Kidney (tissue), 14 donors: ENCODE results near the gene RASGRP1. TPM values are rescaled to one million over a fixed set of nuclear protein-coding genes. Genes with fewer than 3 reads are reported as not detected.

ENCODE experiments used
- DNase-seq, 5 donors: peaks; one replicate each; pipeline ENCODE4 v3.0.0-alpha.2; 2013 to 2020
- FAIRE-seq: peaks from 2 replicates; lab custom pipeline; 2012; peaks lifted over from hg19 to GRCh38; lab: Jason Lieb, UNC
- H3K27ac ChIP-seq, 2 donors: one replicate each; pipeline ENCODE4 v1.7.0; 2013; ENCODE audit warnings: low read depth in 2 of 2, low read length in 2 of 2, inconsistent platforms in 1 of 2
- H3K27me3 ChIP-seq: one replicate; pipeline ENCODE4 v1.7.1; 2013; ENCODE audit warnings: low read length, inconsistent platforms; ENCODE audit not compliant: control insufficient read depth, insufficient read depth
- H3K36me3 ChIP-seq, 3 donors: one replicate each; pipeline versions ENCODE4 v1.7.0 to v1.7.1; 2013; ENCODE audit warnings: low read length in 3 of 3, control low read depth in 1 of 3, inconsistent platforms in 1 of 3; ENCODE audit not compliant: insufficient read depth in 3 of 3, control insufficient read depth in 2 of 3
- H3K4me1 ChIP-seq, 3 donors: one replicate each; pipeline versions ENCODE4 v1.7.0 to v1.7.1; 2013; ENCODE audit warnings: low read length in 3 of 3, inconsistent platforms in 1 of 3, low read depth in 1 of 3; ENCODE audit not compliant: control insufficient read depth in 2 of 3, insufficient read depth in 2 of 3
- H3K4me3 ChIP-seq, 3 donors: one replicate each; pipeline versions ENCODE4 v1.7.0 to v1.8.1; 2013; ENCODE audit warnings: low read length in 3 of 3, control low read depth in 1 of 3, inconsistent platforms in 1 of 3
- H3K9ac ChIP-seq, 3 donors: one replicate each; pipeline versions ENCODE4 v1.7.0 to v1.7.1; 2013; ENCODE audit warnings: low read length in 3 of 3, control low read depth in 1 of 3, inconsistent platforms in 1 of 3
- H3K9me3 ChIP-seq, 3 donors: one replicate each; pipeline versions ENCODE4 v1.7.0 to v1.7.1; 2013; ENCODE audit warnings: low read length in 3 of 3, control low read depth in 1 of 3, inconsistent platforms in 1 of 3; ENCODE audit not compliant: control insufficient read depth in 2 of 3, insufficient read depth in 1 of 3
- CTCF ChIP-seq: IDR thresholded peaks from 3 replicates; pipeline ENCODE4 v1.5.1; 2012; ENCODE audit warnings: mild to moderate bottlenecking, moderate library complexity, borderline replicate concordance; ENCODE audit not compliant: insufficient read depth; ENCODE audit errors: extremely low read depth
- intact Hi-C: fragments of 100-400 bp; cut with DNase I; formaldehyde crosslinking; loops from one replicate; pipeline ENCODE4 v1.11.1; 2022
- polyA plus RNA-seq: library from polyadenylated mRNA; stranded (reverse); fragments of 350-450 nt; fragmentation: Illumina TruSeq; extraction: RNeasy Lipid Tissue Mini Kit (QIAGEN cat#74804); gene quantifications from one replicate; pipeline ENCODE4 v1.2.3, GENCODE V29; 2014; ENCODE audit warnings: low read depth, low replicate concordance; ENCODE audit not compliant: insufficient read depth
- total RNA-seq: library from RNA; stranded (reverse); fragmentation: NEBNext Ultra II Directional; extraction: Animal tissue kit (Norgen Biotek cat#: 25700); gene quantifications from one replicate; pipeline ENCODE4 v1.2.1, GENCODE V29; 2021
- donor health status: control.
- donor health status: control.
- donor health status: control.
- donor health status: control.
- donor health status: control.
- donor health status: DM: yes; HTN: yes; CAD: no.
- donor health status: Normal renal cell carcinoma (clear cell type).

The RASGRP1 gene
- total and polyA plus RNA-seq, 2 donors from 2014 or later = 3.4 to 12.5 TPM

DNA sequence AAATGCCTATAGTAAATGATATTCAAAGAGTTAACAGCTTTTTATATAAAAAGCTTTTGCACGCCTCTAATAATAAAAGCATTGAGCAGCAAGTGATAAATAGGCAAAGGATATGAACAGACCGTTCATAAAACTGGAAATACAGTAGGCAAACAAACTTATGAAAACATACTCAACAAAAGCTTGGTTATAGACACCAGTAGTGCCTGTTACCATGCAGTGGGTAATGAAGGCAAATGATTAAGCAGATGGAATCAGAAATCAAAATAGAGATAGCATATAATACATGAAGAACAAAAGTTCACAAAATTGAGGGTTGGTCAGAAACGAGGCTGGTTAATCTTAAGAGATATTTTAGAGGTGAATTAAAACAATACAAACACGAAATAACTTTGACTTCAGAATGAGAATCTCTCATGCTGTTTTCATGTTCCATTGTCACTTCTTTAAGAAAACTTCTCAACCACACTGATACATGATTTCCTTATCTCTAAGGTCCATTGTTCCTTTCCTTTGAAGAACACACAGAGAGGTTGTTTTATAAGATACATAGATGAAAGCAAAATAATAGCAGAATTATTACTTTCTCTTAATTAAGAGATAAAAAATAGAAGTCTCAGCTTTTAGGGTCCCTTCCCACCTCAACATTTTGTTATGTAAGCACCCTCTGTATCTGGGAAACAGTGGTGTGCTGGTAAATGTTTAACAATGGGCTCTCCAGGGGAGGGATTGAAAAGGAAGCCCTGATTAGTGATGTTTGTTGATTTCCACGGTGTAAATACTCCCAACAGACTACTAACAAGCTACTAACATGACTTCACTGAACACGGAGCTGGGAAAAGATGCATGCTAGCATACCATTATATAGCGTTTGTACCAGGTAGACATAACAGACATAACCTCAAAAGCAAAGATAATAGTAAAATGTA, 12.6 kb downstream of the RASGRP1 start:
- no peak overlapping the region for H3K4me3 ChIP-seq
- H3K36me3 ChIP-seq = no peaks in the 10 kb centered on the region
- H3K4me1 ChIP-seq = peaks cover 8 to 30% (median 13%) of the 10 kb centered on the region in 3 donors
- no peak for TF ChIP-seq CTCF
- DNase-seq (no peak), FAIRE-seq (no peak)
- H3K9me3 ChIP-seq = no peaks in the 10 kb centered on the region
- intact Hi-C loops = no loop called here
- peak overlapping the region in 1 of 2 donors; percentile 39 for H3K27ac ChIP-seq
- no peak overlapping the region for H3K9ac ChIP-seq
- H3K27me3 ChIP-seq = no peaks in the 10 kb centered on the region

DNA sequence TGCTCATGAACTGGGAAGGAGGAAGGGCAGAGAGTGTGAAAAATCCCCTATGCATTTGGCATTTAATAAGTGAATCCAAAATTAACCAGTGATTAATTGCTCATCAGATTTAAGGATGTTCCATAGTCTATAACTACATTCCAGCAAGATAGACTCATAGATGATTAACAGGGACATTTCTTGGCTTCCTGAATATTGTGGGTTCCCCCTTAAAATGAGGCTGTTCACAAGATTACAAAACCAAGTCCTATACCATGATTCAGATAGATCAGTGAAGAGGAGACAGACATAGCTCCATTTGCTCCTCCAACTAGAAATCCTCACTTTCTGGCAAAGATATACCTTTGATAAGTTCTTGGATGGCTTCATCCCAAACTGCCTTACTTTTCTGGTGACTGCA, 15.4 kb downstream of the RASGRP1 start:
- Histone ChIP-seq H3K36me3 (no peaks in the 10 kb centered on the region), H3K9ac (no peak overlapping the region), H3K9me3 (no peaks in the 10 kb centered on the region), H3K27me3 (no peaks in the 10 kb centered on the region), H3K27ac (no peak overlapping the region), H3K4me1 (peaks cover 0 to 18% (median 3%) of the 10 kb centered on the region in 3 donors), H3K4me3 (no peak overlapping the region)
- no peak for FAIRE-seq
- intact Hi-C loops = no loop called here
- no peak for TF ChIP-seq CTCF
- DNase-seq = no peak

DNA sequence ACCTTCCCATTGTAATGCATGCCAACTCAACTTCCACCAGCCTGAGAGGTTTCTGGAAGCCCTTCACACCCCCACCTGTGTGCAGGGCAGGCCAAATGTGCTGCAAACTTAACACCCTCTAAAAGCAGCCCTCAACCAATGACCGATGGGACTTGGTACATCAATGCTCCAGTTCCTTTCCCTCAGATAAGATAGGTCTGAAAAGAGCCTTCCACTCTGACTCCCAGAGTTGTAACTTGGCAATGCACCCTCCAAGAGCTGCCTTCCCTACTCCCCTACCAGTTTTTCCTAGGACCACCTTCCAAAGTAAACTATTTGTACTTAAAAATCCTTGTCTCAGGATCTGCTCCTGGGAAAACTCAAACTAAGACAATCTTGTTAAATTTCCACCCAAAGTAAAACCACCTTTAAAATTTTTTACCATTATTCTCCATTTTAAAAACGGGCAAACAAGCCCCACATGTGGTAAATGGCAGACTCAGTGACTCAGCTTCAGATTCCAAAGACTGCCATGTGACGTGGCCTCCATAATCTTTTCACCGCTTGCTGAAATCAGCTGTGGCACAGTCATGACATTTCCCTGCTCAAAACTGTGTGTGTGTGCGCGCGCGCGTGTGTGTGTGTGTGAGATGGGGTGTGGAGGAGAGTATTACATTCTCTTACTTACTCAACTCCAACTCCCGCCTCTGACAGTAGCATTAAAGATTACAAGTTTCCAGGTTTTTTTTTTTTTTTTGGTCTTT, 17.2 kb downstream of the RASGRP1 start:
- Histone ChIP-seq H3K4me1 (peaks cover 0 to 6% (median 0%) of the 10 kb centered on the region in 3 donors), H3K9ac (no peak overlapping the region), H3K9me3 (no peaks in the 10 kb centered on the region), H3K36me3 (no peaks in the 10 kb centered on the region), H3K27me3 (no peaks in the 10 kb centered on the region), H3K4me3 (no peak overlapping the region), H3K27ac (no peak overlapping the region)
- FAIRE-seq = no peak
- intact Hi-C loops = no loop called here
- DNase-seq = no peak
- TF ChIP-seq CTCF = no peak
